Activated naive CD4-positive, alpha-beta T cell treated with anti-CD3 and anti-CD28 coated beads, Interleukin-2, amount 50 U/mL, for 24 hours (primary cell): ENCODE results near the gene MDFIC.

Source experiments
- H3K27ac Mint-ChIP-seq: one replicate; pipeline ENCODE4 v1.8.0; 2021; ENCODE audit warnings: mild to moderate bottlenecking, mixed read lengths
- H3K27me3 Mint-ChIP-seq: one replicate; pipeline ENCODE4 v1.8.0; 2021; ENCODE audit warnings: mixed read lengths
- H3K36me3 Mint-ChIP-seq: one replicate; pipeline ENCODE4 v1.8.0; 2021; ENCODE audit warnings: mixed read lengths
- H3K4me1 Mint-ChIP-seq: one replicate; pipeline ENCODE4 v1.8.0; 2021; ENCODE audit warnings: mixed read lengths
- H3K4me3 Mint-ChIP-seq: one replicate; pipeline ENCODE4 v1.8.0; 2021; ENCODE audit warnings: mild to moderate bottlenecking, mixed read lengths
- H3K9me3 Mint-ChIP-seq: one replicate; pipeline ENCODE4 v1.8.0; 2021; ENCODE audit warnings: mixed read lengths

MDFIC gene

DNA sequence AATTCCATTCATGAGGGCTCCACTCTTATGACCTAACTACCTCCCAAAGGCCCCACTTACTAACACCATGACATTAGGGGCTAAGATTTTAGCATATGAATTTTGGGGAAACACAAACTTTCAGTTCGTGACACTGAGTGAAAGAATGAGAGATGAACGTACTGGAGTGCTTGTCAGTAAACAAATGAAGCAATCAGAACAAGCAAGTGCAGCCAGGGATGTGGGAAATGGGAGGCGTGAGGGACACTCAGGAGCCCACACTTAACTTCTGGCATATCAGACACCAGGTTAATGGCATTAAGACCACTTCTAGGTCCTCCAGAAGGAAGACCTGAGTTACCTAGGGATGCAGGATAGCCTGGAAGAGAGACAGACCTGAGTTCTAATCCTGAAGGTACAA, 2.3 kb upstream of the MDFIC start:
- H3K36me3 Mint-ChIP-seq, result peaks cover 8% of the 10 kb centered on the region
- peaks cover 65% of the 10 kb centered on the region for H3K4me1 Mint-ChIP-seq
- H3K9me3 Mint-ChIP-seq, result no peaks in the 10 kb centered on the region
- no peaks in the 10 kb centered on the region for H3K27me3 Mint-ChIP-seq
- H3K27ac Mint-ChIP-seq, result peak overlapping the region; percentile 84
- peak overlapping the region; percentile 51 for H3K4me3 Mint-ChIP-seq

DNA sequence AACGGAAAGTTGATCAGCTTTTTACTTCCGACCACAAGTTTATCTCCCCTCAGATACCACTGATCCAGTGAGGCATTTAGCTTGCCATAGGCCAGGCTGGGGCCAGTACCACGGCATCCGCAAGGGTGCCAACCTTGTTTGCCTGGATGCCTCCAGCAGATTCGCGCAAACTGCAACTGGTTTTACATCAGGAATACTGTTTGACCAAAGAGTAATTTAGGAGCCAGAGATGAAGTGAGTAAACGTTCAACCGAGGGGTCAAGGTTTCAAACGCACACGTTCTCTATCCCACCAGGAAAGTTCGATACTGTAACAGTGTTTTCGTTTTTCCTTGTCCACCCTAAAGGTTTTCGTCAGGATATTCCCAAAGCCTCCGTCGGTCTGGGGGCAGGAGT, 266 bp upstream of the MDFIC start:
- Mint-ChIP-seq H3K27ac (peak overlapping the region; percentile 100), H3K4me3 (peak overlapping the region; percentile 93), H3K36me3 (peaks cover 15% of the 10 kb centered on the region), H3K9me3 (no peaks in the 10 kb centered on the region), H3K4me1 (peaks cover 65% of the 10 kb centered on the region), H3K27me3 (no peaks in the 10 kb centered on the region)

DNA sequence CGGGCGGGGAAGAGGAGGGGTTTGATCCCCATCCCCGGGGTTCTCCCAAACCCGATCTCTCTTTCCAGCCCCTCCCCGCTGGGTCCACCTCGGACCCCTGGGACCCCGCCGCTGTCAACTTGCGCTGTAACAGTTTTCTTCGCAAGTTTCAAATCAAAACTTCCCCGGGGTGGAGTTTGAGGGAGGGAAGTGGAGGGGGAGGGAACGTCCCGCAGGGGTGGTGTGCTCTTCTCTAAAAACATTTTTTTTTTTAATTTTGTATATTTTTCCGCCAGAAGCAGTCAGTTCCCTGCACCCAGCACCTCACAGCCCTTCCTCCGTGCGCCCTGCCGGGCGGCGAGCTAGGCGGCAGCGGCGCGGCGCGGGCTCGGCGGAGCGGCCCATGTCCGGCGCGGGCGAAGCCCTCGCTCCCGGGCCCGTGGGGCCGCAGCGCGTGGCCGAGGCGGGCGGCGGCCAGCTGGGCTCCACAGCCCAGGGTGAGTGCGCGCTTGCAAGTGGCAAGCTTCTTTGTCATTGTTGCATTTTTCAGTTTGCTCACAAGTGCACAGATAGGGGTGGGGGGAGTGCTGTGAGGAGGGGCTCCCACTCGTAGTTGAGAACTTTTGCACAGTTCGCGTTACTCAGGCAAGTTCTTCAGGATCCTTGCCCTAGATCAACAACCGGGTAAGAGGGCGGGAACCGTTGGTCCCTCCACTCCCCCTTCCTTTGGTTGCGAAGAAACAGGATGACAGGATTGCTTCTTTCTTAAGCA, 933 bp downstream of the MDFIC start:
- H3K27ac Mint-ChIP-seq, result peak overlapping the region; percentile 98
- no peaks in the 10 kb centered on the region for H3K9me3 Mint-ChIP-seq
- H3K4me3 Mint-ChIP-seq, result peak overlapping the region; percentile 96
- H3K4me1 Mint-ChIP-seq, result peaks cover 59% of the 10 kb centered on the region
- H3K27me3 Mint-ChIP-seq, result no peaks in the 10 kb centered on the region
- peaks cover 15% of the 10 kb centered on the region for H3K36me3 Mint-ChIP-seq

DNA sequence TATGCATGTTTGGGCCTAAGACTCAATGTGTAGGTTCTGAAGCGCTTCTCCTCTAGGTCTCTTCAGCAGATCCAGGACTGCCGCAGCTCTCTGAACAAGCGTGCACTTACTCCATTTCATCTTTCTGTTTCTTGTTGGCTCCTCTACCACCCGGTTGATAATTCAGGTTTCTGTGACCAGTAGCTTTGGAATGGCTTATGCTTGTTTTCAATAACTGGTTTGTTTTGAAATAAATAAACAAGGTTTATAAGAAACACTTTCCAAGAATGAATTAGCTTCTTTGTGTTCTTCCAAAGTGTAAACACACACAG, 1.5 kb downstream of the MDFIC start:
- H3K9me3 Mint-ChIP-seq, result no peaks in the 10 kb centered on the region
- peaks cover 54% of the 10 kb centered on the region for H3K4me1 Mint-ChIP-seq
- peak overlapping the region; percentile 96 for H3K4me3 Mint-ChIP-seq
- H3K27me3 Mint-ChIP-seq, result no peaks in the 10 kb centered on the region
- peaks cover 15% of the 10 kb centered on the region for H3K36me3 Mint-ChIP-seq
- peak overlapping the region; percentile 96 for H3K27ac Mint-ChIP-seq

DNA sequence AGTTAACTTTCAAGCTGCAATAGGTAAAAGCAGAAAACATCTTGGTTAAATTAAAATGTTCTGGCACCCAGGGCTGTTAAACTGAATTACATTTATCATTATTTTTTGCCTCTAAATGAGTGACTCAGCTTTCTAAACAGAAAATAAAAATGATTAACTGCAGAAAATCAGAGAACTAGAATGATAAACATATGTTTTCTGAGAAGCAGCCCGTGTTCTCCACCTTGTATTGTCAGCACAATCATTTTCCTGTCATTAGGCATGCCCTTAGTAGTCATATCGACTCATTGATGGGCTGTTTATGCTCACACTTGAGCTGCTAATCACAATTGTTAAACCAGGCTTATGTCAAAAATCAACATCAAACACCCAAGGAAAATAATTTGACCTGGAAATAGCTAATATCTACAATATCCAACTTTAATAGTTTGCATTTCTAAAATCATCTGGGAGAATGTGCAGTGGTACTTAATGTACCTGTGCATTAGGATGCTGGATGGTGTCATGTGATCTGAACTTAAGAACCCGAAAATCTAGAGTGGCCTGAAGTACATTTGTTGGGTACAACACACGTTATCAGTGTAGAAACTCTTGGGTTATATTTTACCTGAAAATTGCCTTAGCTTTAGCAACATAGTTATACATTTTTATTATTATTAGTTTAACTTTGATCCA, 2.3 kb downstream of the MDFIC start:
- Mint-ChIP-seq H3K4me1 (peaks cover 45% of the 10 kb centered on the region), H3K4me3 (peak overlapping the region; percentile 96), H3K9me3 (no peaks in the 10 kb centered on the region), H3K36me3 (peaks cover 15% of the 10 kb centered on the region), H3K27me3 (no peaks in the 10 kb centered on the region), H3K27ac (peak overlapping the region; percentile 96)

DNA sequence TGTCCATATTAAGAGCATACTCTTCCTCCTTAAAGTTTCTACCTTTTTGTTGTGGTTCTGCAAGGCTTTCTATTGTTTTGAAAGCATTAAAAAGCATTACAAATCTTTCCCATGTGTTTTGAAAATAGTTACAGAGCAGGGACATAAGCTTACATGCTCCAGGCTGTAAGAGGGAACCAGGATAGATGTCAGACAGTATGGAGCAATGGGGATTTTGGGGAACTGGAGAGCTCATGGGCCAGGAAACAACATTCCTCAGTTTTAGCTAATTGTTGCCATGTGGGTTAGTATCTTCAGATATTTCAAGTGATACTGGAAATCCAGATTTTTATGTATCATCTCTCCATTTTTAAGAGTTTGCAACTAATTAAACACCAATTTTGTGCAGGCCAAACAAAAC, 3.5 kb downstream of the MDFIC start:
- Mint-ChIP-seq H3K27me3 (no peaks in the 10 kb centered on the region), H3K4me1 (peaks cover 33% of the 10 kb centered on the region), H3K4me3 (peak overlapping the region; percentile 96), H3K27ac (peak overlapping the region; percentile 95), H3K36me3 (peaks cover 15% of the 10 kb centered on the region), H3K9me3 (no peaks in the 10 kb centered on the region)

DNA sequence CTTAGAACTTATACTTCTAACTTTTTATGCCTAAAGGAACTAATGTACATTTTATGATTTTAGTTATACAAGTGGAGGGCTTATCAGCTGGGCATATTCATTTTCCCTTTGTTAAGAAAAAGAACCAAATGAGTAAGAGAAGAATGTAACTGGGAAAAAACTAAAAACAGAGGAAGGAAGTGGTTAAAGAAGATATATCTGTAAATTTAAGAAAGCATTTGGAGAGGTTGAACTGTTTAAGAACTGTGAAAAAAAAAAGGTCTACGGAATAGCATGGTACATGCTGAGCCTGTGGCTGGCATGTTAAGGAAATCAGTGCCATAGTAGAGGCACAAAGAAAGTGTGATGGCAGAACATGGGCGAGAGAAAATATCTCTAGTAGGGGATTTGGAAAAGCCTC, 6.2 kb downstream of the MDFIC start:
- Mint-ChIP-seq H3K9me3 (no peaks in the 10 kb centered on the region), H3K27me3 (no peaks in the 10 kb centered on the region), H3K36me3 (peaks cover 16% of the 10 kb centered on the region), H3K4me3 (no peak overlapping the region), H3K27ac (no peak overlapping the region), H3K4me1 (peaks cover 21% of the 10 kb centered on the region)

DNA sequence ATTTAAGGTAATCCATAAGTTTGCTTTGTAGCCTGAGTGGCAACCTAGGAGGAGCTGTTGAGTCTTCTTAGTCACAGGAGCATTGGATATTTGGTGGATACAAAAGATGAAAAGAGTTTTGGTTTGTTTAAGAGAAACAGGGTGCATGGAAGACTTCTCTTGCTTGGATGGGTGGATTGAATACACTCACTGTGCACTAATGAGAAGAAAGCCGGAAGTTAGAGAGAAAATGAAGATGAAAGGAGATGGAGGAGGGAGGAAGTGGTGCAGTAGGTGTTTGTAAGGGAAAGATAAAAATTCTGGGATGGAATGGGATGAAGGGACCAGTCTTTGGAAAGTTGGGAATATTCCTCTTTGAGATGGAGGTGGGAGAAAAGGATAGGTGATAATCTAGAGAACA, 7.7 kb downstream of the MDFIC start:
- Mint-ChIP-seq H3K36me3 (peaks cover 21% of the 10 kb centered on the region), H3K27me3 (no peaks in the 10 kb centered on the region), H3K4me3 (no peak overlapping the region), H3K27ac (no peak overlapping the region), H3K4me1 (peaks cover 21% of the 10 kb centered on the region), H3K9me3 (no peaks in the 10 kb centered on the region)

DNA sequence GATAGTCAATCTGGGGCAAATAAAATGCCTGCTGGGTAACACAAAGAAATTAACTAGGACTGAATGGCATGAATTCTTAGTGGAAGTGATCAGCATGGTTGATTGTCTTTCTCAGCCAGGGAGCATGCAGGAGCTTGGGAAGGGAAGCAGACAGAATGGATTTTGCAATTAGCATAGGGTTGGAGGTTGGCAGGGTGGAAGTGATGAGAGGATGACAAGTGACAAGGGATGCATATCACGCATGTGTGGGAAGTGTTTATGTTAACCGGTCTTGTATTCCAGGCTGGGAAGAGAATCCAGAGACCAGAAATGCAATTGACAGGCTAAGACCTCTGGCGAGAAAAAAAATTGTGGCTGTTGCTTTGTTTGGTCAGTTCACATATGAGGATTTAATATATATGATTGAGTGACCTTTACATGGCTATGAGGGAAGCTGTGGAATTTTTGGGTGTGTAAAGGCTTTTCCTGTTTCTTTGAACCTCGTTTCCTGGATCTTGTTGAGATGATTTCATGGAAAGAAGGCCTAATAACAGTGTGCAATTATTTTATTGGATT, 8.3 kb downstream of the MDFIC start:
- Mint-ChIP-seq H3K36me3 (peaks cover 23% of the 10 kb centered on the region), H3K27ac (no peak overlapping the region), H3K9me3 (no peaks in the 10 kb centered on the region), H3K4me1 (peaks cover 20% of the 10 kb centered on the region), H3K27me3 (no peaks in the 10 kb centered on the region), H3K4me3 (no peak overlapping the region)

DNA sequence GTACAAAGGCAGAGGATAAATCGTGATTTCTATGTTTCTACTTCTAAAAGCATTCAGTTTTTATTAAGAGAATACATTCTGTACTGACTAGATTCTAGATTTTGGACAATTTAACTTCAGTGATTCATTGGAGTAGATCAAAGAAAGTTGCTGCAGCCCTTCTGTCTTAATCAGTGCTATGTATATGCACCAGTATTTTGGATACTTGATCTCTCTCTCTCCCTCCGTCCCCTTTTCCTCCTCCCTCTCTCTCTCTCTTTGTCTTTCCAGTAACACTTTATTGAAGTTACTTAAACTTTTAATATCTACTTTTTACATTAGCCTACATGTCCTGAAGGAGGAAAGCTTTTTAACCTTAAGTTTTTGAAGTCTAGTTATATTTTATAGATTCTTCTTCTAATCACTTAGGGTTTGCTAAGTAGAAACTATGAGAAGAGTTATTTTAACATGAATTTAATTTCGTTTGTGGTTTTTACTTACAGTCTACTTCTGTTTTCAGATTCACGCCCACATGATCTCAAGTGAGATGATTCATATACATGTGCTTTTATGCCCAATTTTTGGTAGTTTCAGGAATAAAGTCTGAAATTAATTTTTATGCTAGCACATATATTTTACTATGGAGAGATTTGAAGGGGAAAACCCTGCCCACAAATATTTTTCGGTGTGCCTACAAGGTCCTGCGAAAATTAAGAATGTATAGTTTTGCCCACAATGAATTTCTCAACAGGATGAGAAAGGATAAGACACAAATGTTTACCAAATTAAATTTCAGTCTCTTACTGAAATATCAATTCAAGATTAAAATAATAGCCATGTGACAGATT, 9.1 kb downstream of the MDFIC start:
- Mint-ChIP-seq H3K27ac (no peak overlapping the region), H3K9me3 (no peaks in the 10 kb centered on the region), H3K36me3 (peaks cover 17% of the 10 kb centered on the region), H3K4me3 (no peak overlapping the region), H3K27me3 (no peaks in the 10 kb centered on the region), H3K4me1 (peaks cover 12% of the 10 kb centered on the region)

DNA sequence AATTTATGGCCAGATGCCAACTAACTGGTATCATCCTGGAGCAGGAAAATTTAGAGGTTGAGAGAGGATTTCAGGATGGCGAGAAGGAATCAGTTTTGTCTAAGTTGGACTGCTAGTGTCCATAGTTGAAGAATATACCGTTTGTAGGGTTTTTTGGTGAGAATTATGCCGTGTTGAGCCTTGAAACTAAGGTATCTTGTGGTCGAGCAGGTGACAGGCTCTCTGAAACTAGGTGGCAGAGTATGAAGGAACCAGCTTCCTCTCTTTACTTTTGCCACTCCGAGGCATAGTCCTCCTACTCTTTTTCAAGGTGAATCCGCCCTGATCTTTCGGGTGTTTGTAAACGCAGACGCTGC, 9.7 kb downstream of the MDFIC start:
- peaks cover 6% of the 10 kb centered on the region for H3K4me1 Mint-ChIP-seq
- no peaks in the 10 kb centered on the region for H3K9me3 Mint-ChIP-seq
- no peak overlapping the region for H3K27ac Mint-ChIP-seq
- no peak overlapping the region for H3K4me3 Mint-ChIP-seq
- H3K27me3 Mint-ChIP-seq, result no peaks in the 10 kb centered on the region
- peaks cover 17% of the 10 kb centered on the region for H3K36me3 Mint-ChIP-seq

DNA sequence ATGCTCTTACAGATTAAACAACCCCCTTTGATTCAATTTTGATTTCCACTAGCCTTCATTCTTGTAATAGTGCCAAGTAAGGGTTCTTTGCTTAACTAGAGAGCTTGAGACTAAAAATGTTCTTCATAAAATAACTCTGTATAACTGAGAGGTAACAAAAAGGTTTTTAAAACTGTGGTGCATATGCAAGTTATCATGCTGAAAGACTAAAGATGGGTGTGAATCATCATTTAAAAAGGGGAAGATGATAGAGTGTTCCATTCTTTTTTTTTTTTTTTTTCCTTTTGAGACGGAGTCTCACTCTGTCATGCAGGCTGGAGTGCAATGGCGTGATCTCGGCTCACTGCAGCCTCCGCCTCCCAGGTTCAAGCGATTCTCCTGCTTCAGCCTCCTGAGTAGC, 11.1 kb downstream of the MDFIC start:
- Mint-ChIP-seq H3K27me3 (no peaks in the 10 kb centered on the region), H3K36me3 (peaks cover 18% of the 10 kb centered on the region), H3K9me3 (no peaks in the 10 kb centered on the region), H3K4me1 (peaks cover 9% of the 10 kb centered on the region), H3K4me3 (no peak overlapping the region), H3K27ac (no peak overlapping the region)

DNA sequence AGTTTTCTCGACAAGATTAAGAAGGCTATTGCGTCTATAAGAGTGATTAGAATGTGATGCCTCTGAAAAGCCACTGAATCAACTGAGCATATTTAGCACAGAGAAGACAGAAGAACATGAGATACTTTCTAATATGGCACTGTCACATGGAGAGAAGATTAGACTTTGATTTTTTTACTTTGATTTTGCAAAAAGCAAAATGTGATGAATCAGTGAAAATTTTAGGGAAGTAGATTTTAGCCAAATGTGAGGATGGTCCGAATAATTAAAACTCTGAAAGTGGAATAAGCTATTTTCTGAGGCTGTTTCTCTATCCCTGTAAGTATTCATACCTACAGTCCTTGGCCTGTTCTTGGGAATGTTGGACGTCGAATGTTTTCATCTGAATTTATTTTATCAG, 11.8 kb downstream of the MDFIC start:
- H3K36me3 Mint-ChIP-seq, result peaks cover 20% of the 10 kb centered on the region
- H3K4me1 Mint-ChIP-seq, result peaks cover 12% of the 10 kb centered on the region
- no peaks in the 10 kb centered on the region for H3K27me3 Mint-ChIP-seq
- peak overlapping the region; percentile 48 for H3K4me3 Mint-ChIP-seq
- no peaks in the 10 kb centered on the region for H3K9me3 Mint-ChIP-seq
- H3K27ac Mint-ChIP-seq, result peak overlapping the region; percentile 52

DNA sequence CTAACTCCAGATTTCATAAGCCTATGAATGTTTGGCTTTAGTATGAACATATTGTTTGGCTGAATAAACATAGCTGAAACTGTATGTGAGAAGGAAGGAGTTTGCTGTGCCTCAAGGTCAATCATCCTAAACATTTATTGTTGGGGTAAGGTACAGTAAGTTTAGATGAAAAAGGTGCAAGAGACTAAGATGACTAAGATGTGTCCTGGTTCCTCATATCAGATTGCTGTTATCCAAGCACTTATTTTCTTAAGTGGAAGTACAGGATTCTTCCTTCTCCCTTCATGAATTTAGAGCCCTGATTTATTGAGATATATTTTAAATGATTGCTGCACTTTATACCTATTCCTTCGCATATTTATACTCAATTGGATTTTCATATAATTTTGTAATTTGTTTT, 12.2 kb downstream of the MDFIC start:
- H3K4me1 Mint-ChIP-seq, result peaks cover 17% of the 10 kb centered on the region
- H3K36me3 Mint-ChIP-seq, result peaks cover 20% of the 10 kb centered on the region
- no peaks in the 10 kb centered on the region for H3K27me3 Mint-ChIP-seq
- peak overlapping the region; percentile 75 for H3K27ac Mint-ChIP-seq
- no peaks in the 10 kb centered on the region for H3K9me3 Mint-ChIP-seq
- H3K4me3 Mint-ChIP-seq, result peak overlapping the region; percentile 48

DNA sequence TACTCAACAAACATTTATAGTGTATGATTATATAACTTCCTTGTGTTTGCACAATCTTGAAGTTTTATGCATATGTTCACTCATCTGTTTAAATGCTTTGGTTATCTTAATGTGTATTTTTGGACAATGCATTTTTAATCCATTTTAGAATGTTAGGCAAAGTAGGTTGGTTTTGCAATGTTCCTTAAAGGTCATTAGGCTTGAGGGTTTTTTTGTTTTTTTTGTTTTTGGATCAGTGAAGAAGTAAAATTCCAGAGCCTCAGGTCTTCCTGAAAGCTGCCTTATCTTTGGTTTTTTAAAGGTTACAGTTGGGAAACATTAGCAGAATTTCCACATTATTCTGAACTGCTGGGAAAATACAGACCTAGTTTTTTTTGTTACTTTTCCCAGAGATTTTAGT, 12.8 kb downstream of the MDFIC start:
- Mint-ChIP-seq H3K9me3 (no peaks in the 10 kb centered on the region), H3K36me3 (peaks cover 22% of the 10 kb centered on the region), H3K4me1 (peaks cover 23% of the 10 kb centered on the region), H3K4me3 (peak overlapping the region; percentile 50), H3K27ac (peak overlapping the region; percentile 75), H3K27me3 (no peaks in the 10 kb centered on the region)

DNA sequence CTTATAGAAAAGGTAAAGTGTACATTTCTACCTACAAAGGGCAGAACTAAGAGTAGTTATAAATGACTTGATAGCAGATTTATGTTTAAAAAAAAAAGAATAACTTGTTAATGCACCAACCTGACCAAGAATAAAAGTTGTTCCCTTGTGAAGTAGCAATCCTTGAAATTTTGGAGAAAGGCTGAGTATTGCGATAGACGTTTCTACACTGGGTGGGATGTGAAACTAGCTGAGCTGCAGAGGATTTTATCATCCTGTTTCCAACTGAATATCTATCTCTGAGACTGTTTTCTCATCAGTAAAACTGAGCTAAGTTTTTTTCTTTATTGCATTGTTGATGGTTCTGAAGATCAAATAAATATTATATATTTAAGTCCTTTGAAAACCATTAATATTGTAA, 14.6 kb downstream of the MDFIC start:
- H3K36me3 Mint-ChIP-seq, result peaks cover 30% of the 10 kb centered on the region
- H3K27me3 Mint-ChIP-seq, result no peaks in the 10 kb centered on the region
- peak overlapping the region; percentile 25 for H3K27ac Mint-ChIP-seq
- H3K9me3 Mint-ChIP-seq, result no peaks in the 10 kb centered on the region
- H3K4me1 Mint-ChIP-seq, result peaks cover 38% of the 10 kb centered on the region
- peak overlapping the region; percentile 31 for H3K4me3 Mint-ChIP-seq
